K562 (cell line): ENCODE measurements around the gene TPD52L1. TPM values are rescaled to one million over a fixed set of nuclear protein-coding genes. Genes with fewer than 3 reads are reported as not detected.

ENCODE experiments used
- CBFA2T2 ChIP-seq: fragments of 450-650 bp; conservative IDR thresholded peaks from 2 replicates; pipeline ENCODE4 v1.6.1; 2017; ENCODE audit warnings: mild to moderate bottlenecking
- HDAC1 ChIP-seq, 2 experiments: fragments of 450-650 bp; IDR thresholded peaks; 2 replicates each; pipeline ENCODE4 v1.6.1; 2016 to 2017; ENCODE audit warnings: inconsistent platforms in 1 of 2, mild to moderate bottlenecking in 1 of 2, moderate library complexity in 1 of 2
- KAT7 ChIP-seq: sonication (generic); formaldehyde crosslinking; IDR thresholded peaks from 2 replicates; pipeline ENCODE4 v1.8.0; 2022; ENCODE audit warnings: missing genetic modification reagents, mild to moderate bottlenecking, borderline replicate concordance
- MGA ChIP-seq: fragments of 450-650 bp; IDR thresholded peaks from 2 replicates; pipeline ENCODE4 v1.6.1; 2016; ENCODE audit warnings: mild to moderate bottlenecking, moderate library complexity
- MLLT1 ChIP-seq, 2 experiments: fragments of 450-650 bp; IDR thresholded peaks; 2 replicates each; pipeline ENCODE4 v1.6.1; 2016
- POLR2G ChIP-seq: fragments of 200-400 bp; formaldehyde crosslinking; IDR thresholded peaks from 2 replicates; pipeline ENCODE4 v1.6.1; 2017; ENCODE audit warnings: low read depth, mild to moderate bottlenecking, antibody characterized with exemption, low read length, moderate library complexity
- RREB1 ChIP-seq: fragments of 250-450 bp; sonication (Bioruptor Pico); IDR thresholded peaks from 2 replicates; pipeline ENCODE4 v1.4.0; 2020
- XRCC5 ChIP-seq: fragments of 200-400 bp; formaldehyde crosslinking; IDR thresholded peaks from 2 replicates; pipeline ENCODE4 v1.6.1; 2017; ENCODE audit warnings: low read depth, mild to moderate bottlenecking, low read length
- ZNF134 ChIP-seq: fragments of 250-450 bp; sonication (Bioruptor Pico); conservative IDR thresholded peaks from 2 replicates; pipeline ENCODE4 v1.4.0; 2020
- ZNF143 ChIP-seq: sonication (generic); formaldehyde crosslinking; IDR thresholded peaks from 2 replicates; pipeline ENCODE4 v1.9.0; 2022; ENCODE audit warnings: mild to moderate bottlenecking, missing genetic modification reagents
- polyA plus RNA-seq, 8 experiments: library from polyadenylated mRNA; depleted of rRNA in 4 of 8; stranded (reverse) in 5 of 8; unstranded in 3 of 8; fragments of >200 nt; fragmentation: Nextera tagmentation in 2 of 8; fragmentation: Illumina TruSeq in 1 of 8; extraction: Ambion mirVana in 2 of 8; extraction: Trizol in 1 of 8; gene quantifications; 2 replicates each; pipeline versions ENCODE4 v1.2.1 to v1.2.3, GENCODE V29; 2011 to 2014; ENCODE audit warnings: inconsistent platforms in 1 of 8, missing spikeins in 1 of 8
- total RNA-seq, 7 experiments: library from RNA; depleted of rRNA in 6 of 7; stranded (reverse); fragments of >200 nt in 6 of 7; fragmentation: Illumina TruSeq in 2 of 7; extraction: Trizol in 2 of 7; gene quantifications; 2 replicates each; pipeline versions ENCODE4 v1.2.1 to v1.2.3, GENCODE V29; 2011 to 2021; ENCODE audit warnings: low replicate concordance in 1 of 7

TPD52L1 gene
- total and polyA plus RNA-seq, 9 of the 15 experiments (the other 6 are each of a cell fraction or from before 2014, with no cell fraction given): 12.9 to 149 (median 75.7) TPM

- TF ChIP-seq MGA (no peak), POLR2G (no peak), CBFA2T2 (no peak), KAT7 (CRISPR knock-in tag) (no peak), XRCC5 (no peak), ZNF134 (CRISPR knock-in tag) (no peak), ZNF143 (no peak), RREB1 (no peak), HDAC1 (IDR thresholded peaks at IDR 0.05) (no peak), MLLT1 (IDR thresholded peaks at IDR 0.05) (no peak)
These were observed 35.8 kb upstream of the TPD52L1 start (continued) for GRCh38 chr6:125117818-125118217.
